Peyer's patch (tissue), 4 donors: Measurements from ENCODE around the gene YAF2. TPM values are rescaled to one million over a fixed set of nuclear protein-coding genes. Genes with fewer than 3 reads are reported as not detected.

Experiments
- DNase-seq, 3 donors: peaks; one replicate each; pipeline ENCODE4 v3.0.0-alpha.2; 2017 to 2019
- H3K27ac ChIP-seq, 4 donors: fragments of 200-600 bp; sonication (generic); one replicate each; pipeline ENCODE4 v1.5.1; 2016 to 2019
- H3K27me3 ChIP-seq, 2 donors: fragments of 200-600 bp; sonication (generic); one replicate each; pipeline ENCODE4 v1.5.1; 2019
- H3K36me3 ChIP-seq, 3 donors: fragments of 200-600 bp; sonication (generic); one replicate each; pipeline ENCODE4 v1.5.1; 2016 to 2019
- H3K4me1 ChIP-seq, 4 donors: fragments of 200-600 bp; sonication (generic); one replicate each; pipeline ENCODE4 v1.5.1; 2016 to 2019
- H3K4me3 ChIP-seq, 4 donors: fragments of 200-600 bp; sonication (generic); 1 replicate in 3 of 4; 2 replicates in 1 of 4; pipeline ENCODE4 v1.5.1; 2016 to 2019; ENCODE audit warnings: mild to moderate bottlenecking in 1 of 4
- H3K9me3 ChIP-seq, 4 donors: fragments of 200-600 bp; sonication (generic); one replicate each; pipeline ENCODE4 v1.5.1; 2016 to 2019; ENCODE audit warnings: mild to moderate bottlenecking in 1 of 4
- POLR2A ChIP-seq, 2 donors: fragments of 450-650 bp; IDR thresholded peaks; one replicate each; pipeline ENCODE4 v1.5.1; 2017; ENCODE audit warnings: antibody characterized with exemption in 2 of 2, mild to moderate bottlenecking in 2 of 2, moderate library complexity in 2 of 2
- total RNA-seq, 4 donors: library from RNA; depleted of rRNA; stranded (reverse); fragments of >200 nt; gene quantifications; one replicate each; pipeline ENCODE4 v1.1.0, GENCODE V29; 2016
- TF ChIP-seq, protein P1 (sequence below), 6 experiments: fragments of 450-650 bp in 4 of 6; fragments of 200-600 bp in 2 of 6; sonication (generic) in 1 of 6; IDR thresholded peaks; one replicate each; pipeline ENCODE4 v1.5.1; 2017 to 2019; ENCODE audit warnings: antibody characterized with exemption in 6 of 6, mild to moderate bottlenecking in 3 of 6, moderate library complexity in 1 of 6

YAF2 gene
- total RNA-seq, 4 donors from 2014 or later, result 22.9 to 89.1 (median 42.9) TPM

DNA sequence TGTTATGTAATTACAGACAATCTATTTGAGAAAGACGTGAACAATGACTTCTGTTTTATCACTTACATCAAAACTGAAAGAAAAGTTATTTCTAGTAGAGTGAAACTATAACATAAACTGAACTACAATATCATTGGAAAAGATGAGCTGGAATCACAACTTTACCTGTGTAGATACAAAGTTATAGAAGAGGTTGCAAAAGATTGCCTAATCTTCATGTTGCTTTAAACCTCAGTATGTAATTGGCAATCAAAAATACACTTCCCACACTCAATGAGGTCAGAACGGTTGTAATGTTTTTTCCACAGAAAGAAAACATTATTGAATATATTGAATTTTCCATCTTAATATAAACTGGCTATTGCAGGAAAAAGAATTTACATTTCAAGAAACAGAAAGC lies 55.7 kb downstream of the YAF2 start:
- Histone ChIP-seq H3K27me3 (no peaks in the 10 kb centered on the region), H3K9me3 (no peaks in the 10 kb centered on the region), H3K36me3 (peaks cover 0 to 9% (median 0%) of the 10 kb centered on the region in 3 donors), H3K4me1 (no peaks in the 10 kb centered on the region), H3K4me3 (no peak overlapping the region), H3K27ac (no peak overlapping the region)
- no peak for TF ChIP-seq POLR2A (IDR thresholded peaks at IDR 0.05)
- TF ChIP-seq, protein P1, sequence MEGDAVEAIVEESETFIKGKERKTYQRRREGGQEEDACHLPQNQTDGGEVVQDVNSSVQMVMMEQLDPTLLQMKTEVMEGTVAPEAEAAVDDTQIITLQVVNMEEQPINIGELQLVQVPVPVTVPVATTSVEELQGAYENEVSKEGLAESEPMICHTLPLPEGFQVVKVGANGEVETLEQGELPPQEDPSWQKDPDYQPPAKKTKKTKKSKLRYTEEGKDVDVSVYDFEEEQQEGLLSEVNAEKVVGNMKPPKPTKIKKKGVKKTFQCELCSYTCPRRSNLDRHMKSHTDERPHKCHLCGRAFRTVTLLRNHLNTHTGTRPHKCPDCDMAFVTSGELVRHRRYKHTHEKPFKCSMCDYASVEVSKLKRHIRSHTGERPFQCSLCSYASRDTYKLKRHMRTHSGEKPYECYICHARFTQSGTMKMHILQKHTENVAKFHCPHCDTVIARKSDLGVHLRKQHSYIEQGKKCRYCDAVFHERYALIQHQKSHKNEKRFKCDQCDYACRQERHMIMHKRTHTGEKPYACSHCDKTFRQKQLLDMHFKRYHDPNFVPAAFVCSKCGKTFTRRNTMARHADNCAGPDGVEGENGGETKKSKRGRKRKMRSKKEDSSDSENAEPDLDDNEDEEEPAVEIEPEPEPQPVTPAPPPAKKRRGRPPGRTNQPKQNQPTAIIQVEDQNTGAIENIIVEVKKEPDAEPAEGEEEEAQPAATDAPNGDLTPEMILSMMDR (IDR thresholded peaks at IDR 0.05), result no peak
- no peak for DNase-seq

DNA sequence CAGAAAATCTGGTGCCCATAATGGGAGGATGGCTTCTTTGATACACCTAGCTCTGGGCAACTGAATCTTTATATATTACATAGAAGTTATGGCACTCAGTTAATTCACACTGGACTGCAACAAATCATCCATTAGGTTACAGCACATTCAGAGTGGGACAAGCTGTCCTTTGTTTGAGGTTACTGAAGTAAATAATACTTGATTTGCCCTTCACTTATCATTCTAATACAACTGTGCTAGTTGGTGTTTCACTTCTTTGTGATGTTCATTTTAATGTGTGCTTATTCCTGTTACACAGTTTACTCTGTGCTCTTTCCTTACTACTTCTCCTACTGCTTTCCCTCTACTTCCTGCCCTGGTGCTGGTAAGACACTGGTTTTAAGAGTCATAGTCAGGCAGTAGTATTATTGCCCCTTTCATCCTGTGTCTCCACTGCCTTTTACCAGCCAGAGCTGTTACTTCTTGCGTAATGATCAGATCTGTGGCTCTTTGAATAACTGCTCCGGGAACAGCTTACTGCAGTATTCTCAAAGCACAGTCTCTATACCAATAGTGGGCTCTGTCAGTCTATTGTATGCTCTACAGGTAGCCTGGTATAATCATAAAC lies 57.0 kb downstream of the YAF2 start:
- no peak for DNase-seq
- Histone ChIP-seq H3K4me1 (no peaks in the 10 kb centered on the region), H3K4me3 (no peak overlapping the region), H3K27me3 (no peaks in the 10 kb centered on the region), H3K9me3 (no peaks in the 10 kb centered on the region), H3K36me3 (peaks cover 0 to 9% (median 0%) of the 10 kb centered on the region in 3 donors), H3K27ac (no peak overlapping the region)
- TF ChIP-seq, protein P1 (IDR thresholded peaks at IDR 0.05), result no peak
- no peak for TF ChIP-seq POLR2A (IDR thresholded peaks at IDR 0.05)

GRCh38 chr12:42178101-42178500 lies 59.9 kb downstream of the YAF2 start:
- Histone ChIP-seq H3K27ac (no peak overlapping the region), H3K9me3 (no peaks in the 10 kb centered on the region), H3K4me1 (peaks cover 0 to 2% (median 0%) of the 10 kb centered on the region in 4 donors), H3K27me3 (no peaks in the 10 kb centered on the region), H3K4me3 (no peak overlapping the region), H3K36me3 (peaks cover 0 to 4% (median 0%) of the 10 kb centered on the region in 3 donors)
- TF ChIP-seq, protein P1 (IDR thresholded peaks at IDR 0.05), result no peak
- no peak for TF ChIP-seq POLR2A (IDR thresholded peaks at IDR 0.05)
- DNase-seq, result no peak

DNA sequence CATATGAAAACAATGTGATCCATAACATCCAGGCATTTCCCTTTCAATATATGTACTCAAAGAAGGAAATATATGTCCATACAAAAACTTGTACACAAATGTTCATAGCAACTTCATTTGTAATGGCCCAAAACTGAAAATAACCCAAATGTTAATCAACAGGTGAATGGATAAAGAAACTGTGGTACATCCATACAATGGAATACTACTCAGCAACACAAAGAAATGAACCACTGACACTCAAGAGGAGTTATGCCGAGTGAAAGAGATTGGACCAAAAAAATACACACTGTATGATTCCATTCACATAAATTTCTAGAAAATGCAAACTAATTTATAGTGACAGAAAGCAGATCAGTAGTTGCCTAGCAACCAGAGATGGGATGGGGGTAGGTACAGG lies 63.1 kb downstream of the YAF2 start:
- Histone ChIP-seq H3K4me3 (no peak overlapping the region), H3K27me3 (no peaks in the 10 kb centered on the region), H3K4me1 (peaks cover 0 to 8% (median 0%) of the 10 kb centered on the region in 4 donors), H3K9me3 (no peaks in the 10 kb centered on the region), H3K27ac (no peak overlapping the region), H3K36me3 (peaks cover 0 to 4% (median 0%) of the 10 kb centered on the region in 3 donors)
- DNase-seq, result no peak
- no peak for TF ChIP-seq POLR2A (IDR thresholded peaks at IDR 0.05)

DNA sequence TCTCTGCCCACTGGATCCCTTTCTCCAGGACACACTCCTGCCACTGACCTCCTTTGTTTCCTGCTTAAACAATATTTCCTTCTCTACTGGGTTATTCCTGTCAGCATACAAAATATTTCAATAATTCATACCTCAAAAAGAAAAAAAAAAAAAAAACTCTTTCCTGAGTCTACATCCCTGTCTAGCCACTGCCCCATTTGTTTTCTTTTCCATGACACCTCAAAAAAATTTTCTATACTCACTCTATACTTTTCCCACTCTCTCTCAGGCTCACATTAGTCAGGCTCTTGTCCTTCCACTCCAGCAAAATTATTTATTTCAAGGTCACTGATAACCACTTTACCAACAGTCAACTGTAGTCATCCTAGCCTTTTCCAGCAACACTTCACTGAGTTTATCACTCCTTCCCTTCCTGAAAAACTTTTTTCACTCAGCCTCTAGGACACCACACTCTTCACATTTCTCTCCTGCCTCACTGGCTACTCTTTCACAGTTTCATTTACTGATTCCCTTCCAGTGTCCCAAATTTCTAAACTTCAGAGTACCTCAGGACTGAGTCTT lies 64.0 kb downstream of the YAF2 start:
- no peaks in the 10 kb centered on the region for H3K9me3 ChIP-seq
- H3K27ac ChIP-seq, result no peak overlapping the region
- TF ChIP-seq, protein P1 (IDR thresholded peaks at IDR 0.05), result no peak
- TF ChIP-seq POLR2A (IDR thresholded peaks at IDR 0.05), result no peak
- H3K36me3 ChIP-seq, result peaks cover 0 to 2% (median 0%) of the 10 kb centered on the region in 3 donors
- no peak overlapping the region for H3K4me3 ChIP-seq
- no peak for DNase-seq
- no peaks in the 10 kb centered on the region for H3K27me3 ChIP-seq
- H3K4me1 ChIP-seq, result peaks cover 0 to 8% (median 0%) of the 10 kb centered on the region in 4 donors

GRCh38 chr12:42172441-42173210 lies 65.4 kb downstream of the YAF2 start:
- H3K9me3 ChIP-seq, result no peaks in the 10 kb centered on the region
- no peaks in the 10 kb centered on the region for H3K36me3 ChIP-seq
- no peak for DNase-seq
- peaks cover 0 to 8% (median 0%) of the 10 kb centered on the region in 4 donors for H3K4me1 ChIP-seq
- no peak overlapping the region for H3K4me3 ChIP-seq
- TF ChIP-seq POLR2A (IDR thresholded peaks at IDR 0.05), result no peak
- TF ChIP-seq, protein P1 (IDR thresholded peaks at IDR 0.05), result no peak
- H3K27ac ChIP-seq, result no peak overlapping the region
- no peaks in the 10 kb centered on the region for H3K27me3 ChIP-seq
